Measurements from ENCODE around the gene STRADB.

- no peak for TF ChIP-seq RAD21 (IDR thresholded peaks at IDR 0.05; ENCODE audit: low read length)
- TF ChIP-seq, protein P1, sequence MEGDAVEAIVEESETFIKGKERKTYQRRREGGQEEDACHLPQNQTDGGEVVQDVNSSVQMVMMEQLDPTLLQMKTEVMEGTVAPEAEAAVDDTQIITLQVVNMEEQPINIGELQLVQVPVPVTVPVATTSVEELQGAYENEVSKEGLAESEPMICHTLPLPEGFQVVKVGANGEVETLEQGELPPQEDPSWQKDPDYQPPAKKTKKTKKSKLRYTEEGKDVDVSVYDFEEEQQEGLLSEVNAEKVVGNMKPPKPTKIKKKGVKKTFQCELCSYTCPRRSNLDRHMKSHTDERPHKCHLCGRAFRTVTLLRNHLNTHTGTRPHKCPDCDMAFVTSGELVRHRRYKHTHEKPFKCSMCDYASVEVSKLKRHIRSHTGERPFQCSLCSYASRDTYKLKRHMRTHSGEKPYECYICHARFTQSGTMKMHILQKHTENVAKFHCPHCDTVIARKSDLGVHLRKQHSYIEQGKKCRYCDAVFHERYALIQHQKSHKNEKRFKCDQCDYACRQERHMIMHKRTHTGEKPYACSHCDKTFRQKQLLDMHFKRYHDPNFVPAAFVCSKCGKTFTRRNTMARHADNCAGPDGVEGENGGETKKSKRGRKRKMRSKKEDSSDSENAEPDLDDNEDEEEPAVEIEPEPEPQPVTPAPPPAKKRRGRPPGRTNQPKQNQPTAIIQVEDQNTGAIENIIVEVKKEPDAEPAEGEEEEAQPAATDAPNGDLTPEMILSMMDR (conservative IDR thresholded peaks at IDR 0.05; ENCODE audit: low read depth, low read length): no peak
- TF ChIP-seq POLR2A (IDR thresholded peaks at IDR 0.05; ENCODE audit: low read depth, low read length): no peak
- TF ChIP-seq RFX5 (IDR thresholded peaks at IDR 0.05; ENCODE audit: low read depth, low read length): no peak
- no peak for TF ChIP-seq FOS (IDR thresholded peaks at IDR 0.05; ENCODE audit: low read depth, low read length)
- TF ChIP-seq, protein P2, sequence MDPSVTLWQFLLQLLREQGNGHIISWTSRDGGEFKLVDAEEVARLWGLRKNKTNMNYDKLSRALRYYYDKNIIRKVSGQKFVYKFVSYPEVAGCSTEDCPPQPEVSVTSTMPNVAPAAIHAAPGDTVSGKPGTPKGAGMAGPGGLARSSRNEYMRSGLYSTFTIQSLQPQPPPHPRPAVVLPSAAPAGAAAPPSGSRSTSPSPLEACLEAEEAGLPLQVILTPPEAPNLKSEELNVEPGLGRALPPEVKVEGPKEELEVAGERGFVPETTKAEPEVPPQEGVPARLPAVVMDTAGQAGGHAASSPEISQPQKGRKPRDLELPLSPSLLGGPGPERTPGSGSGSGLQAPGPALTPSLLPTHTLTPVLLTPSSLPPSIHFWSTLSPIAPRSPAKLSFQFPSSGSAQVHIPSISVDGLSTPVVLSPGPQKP (IDR thresholded peaks at IDR 0.05; ENCODE audit: borderline replicate concordance, low read depth, low read length): no peak
- TF ChIP-seq, protein P3, sequence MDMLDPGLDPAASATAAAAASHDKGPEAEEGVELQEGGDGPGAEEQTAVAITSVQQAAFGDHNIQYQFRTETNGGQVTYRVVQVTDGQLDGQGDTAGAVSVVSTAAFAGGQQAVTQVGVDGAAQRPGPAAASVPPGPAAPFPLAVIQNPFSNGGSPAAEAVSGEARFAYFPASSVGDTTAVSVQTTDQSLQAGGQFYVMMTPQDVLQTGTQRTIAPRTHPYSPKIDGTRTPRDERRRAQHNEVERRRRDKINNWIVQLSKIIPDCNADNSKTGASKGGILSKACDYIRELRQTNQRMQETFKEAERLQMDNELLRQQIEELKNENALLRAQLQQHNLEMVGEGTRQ (IDR thresholded peaks at IDR 0.05; ENCODE audit: low read depth, low read length): no peak
- TF ChIP-seq RCOR1 (IDR thresholded peaks at IDR 0.05; ENCODE audit: insufficient replicate concordance, low read length): no peak
- TF ChIP-seq CHD1 (IDR thresholded peaks at IDR 0.05; ENCODE audit: low read depth, low read length): no peak
- no peak for TF ChIP-seq SMC3 (IDR thresholded peaks at IDR 0.05; ENCODE audit: low read depth, low read length)
These were observed 36.4 kb upstream of the STRADB start for GRCh38 chr2:201415149-201415548.
